Esophagus (tissue), 2 donors: ENCODE data around the gene CNGA1. TPM values are rescaled to one million over a fixed set of nuclear protein-coding genes. Genes with fewer than 3 reads are reported as not detected.

Source experiments
- H3K27ac ChIP-seq, 2 donors: one replicate each; pipeline ENCODE4 v1.5.1; 2013; ENCODE audit warnings: low read depth in 2 of 2, mild to moderate bottlenecking in 2 of 2, inconsistent platforms in 1 of 2, low read length in 1 of 2, moderate library complexity in 1 of 2
- H3K27me3 ChIP-seq, 2 donors: one replicate each; pipeline ENCODE4 v1.6.1; 2013; ENCODE audit warnings: low read length in 2 of 2, control low read depth in 1 of 2, mild to moderate bottlenecking in 1 of 2; ENCODE audit not compliant: insufficient read depth in 2 of 2, control insufficient read depth in 1 of 2
- H3K36me3 ChIP-seq, 2 donors: one replicate each; pipeline ENCODE4 v1.6.1; 2013; ENCODE audit warnings: low read length in 1 of 2; ENCODE audit not compliant: control insufficient read depth in 2 of 2, insufficient read depth in 2 of 2
- H3K4me1 ChIP-seq, 2 donors: one replicate each; pipeline ENCODE4 v1.6.1; 2013; ENCODE audit warnings: low read length in 1 of 2; ENCODE audit not compliant: control insufficient read depth in 2 of 2, insufficient read depth in 2 of 2
- H3K4me3 ChIP-seq, 2 donors: one replicate each; pipeline ENCODE4 v1.5.1; 2013; ENCODE audit warnings: low read length in 2 of 2, mild to moderate bottlenecking in 2 of 2, low read depth in 1 of 2, moderate library complexity in 1 of 2
- H3K9me3 ChIP-seq, 2 donors: one replicate each; pipeline ENCODE4 v1.6.1; 2013; ENCODE audit warnings: mild to moderate bottlenecking in 2 of 2, low read depth in 1 of 2, low read length in 1 of 2, moderate library complexity in 1 of 2; ENCODE audit not compliant: control insufficient read depth in 2 of 2, insufficient read depth in 1 of 2
- WGBS, 2 donors: extraction: QIAGEN DNeasy Blood & Tissue Kit; methylation state at CpG; one replicate each; pipeline ENCODE4 v1.1.7; 2013; 5-methylcytosine and 5-hydroxymethylcytosine counted together
- polyA plus RNA-seq, 2 donors: library from polyadenylated mRNA; stranded (reverse); fragments of 200-250 nt; gene quantifications; one replicate each; pipeline ENCODE4 v1.2.3, GENCODE V29; 2013
- donor health status: healthy with polysubstance abuse.
- donor health status: Bipolar disorder and iron deficiency.

The CNGA1 gene
- polyA plus RNA-seq = 1 to 10 TPM; 3.4 to 8.8 TPM

DNA sequence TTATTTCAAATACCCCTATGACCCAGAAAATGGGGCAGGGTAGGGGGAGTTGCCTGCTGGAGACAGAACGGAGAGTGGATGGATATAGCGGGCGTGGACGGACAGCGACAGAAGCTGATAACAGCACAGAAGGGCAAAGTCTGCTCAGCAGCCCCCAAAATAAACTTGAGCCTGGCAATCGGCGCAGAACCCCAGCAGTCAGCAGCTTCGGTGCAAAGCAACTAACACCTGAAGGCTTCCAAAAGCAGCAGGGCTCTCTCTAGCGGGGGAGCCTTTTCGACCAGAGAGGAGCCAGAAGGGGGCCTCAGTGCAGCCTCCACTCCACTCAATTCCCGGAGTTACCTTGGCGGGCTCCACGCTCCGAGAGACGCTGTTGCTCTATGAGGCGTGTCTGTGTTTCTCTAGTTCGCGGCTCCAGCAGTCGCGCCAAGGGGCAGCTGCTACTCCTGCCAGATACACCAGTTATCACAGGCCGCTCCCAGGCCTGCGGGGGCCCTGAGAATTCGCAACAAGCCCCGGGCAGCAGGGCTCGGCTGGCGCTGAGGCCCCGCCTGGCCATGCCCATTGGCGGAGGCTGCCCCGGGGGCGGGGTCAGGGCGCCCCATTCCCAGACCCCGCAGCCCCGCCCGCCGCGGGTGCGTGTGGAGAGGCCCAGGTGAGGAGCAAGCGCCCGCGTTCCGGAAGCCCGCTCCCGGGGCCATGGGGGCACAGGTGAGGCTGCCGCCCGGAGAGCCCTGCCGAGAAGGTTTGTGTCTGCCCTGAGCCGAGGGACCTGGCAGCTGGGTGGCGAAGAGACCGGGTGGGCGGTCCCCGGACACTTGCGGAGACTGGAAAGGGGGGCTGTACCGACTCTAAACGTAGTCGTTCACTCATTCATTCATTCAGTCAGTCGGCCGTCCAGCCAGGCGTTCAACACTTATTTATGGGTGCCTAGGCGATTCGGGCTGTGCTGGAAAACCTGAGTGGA, at the start of gene CNGA1, which contains the start of gene NIPAL1:
Gene CNGA1, minus strand, starts transcription at position 541 of the 967 bp plus-strand sequence. CDS start 63,992 bp downstream, outside the sequence.
Gene NIPAL1, plus strand, starts transcription at position 632 of the 967 bp plus-strand sequence. Its CDS starts 68 bp downstream, at position 700.
- Histone ChIP-seq H3K4me1 (no peaks in the 10 kb centered on the region), H3K36me3 (no peaks in the 10 kb centered on the region), H3K27me3 (no peaks in the 10 kb centered on the region), H3K27ac (peak within 1 kb of the TSS; percentile 98), H3K4me3 (peak within 1 kb of the TSS; percentile 68 to 75), H3K9me3 (no peaks in the 10 kb centered on the region)
- 2 to 3% methylated on average over 60 of the region's 60 CpGs for WGBS, 2 donors

DNA sequence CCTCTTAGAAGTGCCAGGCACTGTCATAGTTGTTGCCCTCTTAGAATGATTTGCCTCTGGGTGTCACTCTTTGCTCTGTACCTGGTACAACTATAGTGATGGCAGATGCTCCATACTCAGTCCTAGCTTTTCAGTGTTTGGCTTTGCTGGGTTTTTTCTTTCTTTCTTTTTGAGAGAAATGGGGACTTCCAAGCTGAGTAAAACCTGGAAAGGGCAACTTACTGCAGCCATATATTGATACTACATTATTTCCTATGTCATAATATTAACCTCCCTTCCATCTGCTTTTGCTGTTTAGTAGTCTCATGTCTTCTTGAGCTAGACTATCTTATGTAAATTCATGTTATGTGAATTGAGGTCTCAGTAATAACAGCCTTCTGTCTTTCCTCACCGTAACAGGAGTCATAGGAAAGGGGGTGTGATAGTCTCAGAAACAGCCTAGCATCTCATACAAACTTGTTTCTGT, 49.1 kb upstream of the CNGA1 start:
- no peak overlapping the region for H3K4me3 ChIP-seq
- H3K27me3 ChIP-seq = no peaks in the 10 kb centered on the region
- 83 to 88% methylated on average over 1 of the region's 1 CpG for WGBS, 2 donors

DNA sequence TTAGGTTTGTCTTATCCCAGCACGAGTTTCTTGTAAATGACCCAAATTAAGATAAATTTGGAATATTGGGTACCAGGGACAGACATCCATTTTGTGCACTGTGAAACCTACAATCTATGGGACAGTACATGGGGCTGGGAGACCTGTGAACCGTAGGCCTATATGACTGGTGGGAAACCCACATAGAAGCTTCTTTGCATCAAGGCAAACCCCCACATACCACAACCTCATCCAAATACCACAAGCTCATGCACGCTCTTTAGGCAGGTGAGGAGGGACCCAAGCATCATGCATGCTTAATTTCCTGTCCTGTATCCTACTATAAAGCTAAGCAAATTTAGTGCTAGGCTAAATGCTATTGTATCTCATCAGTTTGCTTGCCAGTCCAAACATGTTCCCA, 47.9 kb upstream of the CNGA1 start:
- Histone ChIP-seq H3K4me1 (no peaks in the 10 kb centered on the region), H3K27me3 (no peaks in the 10 kb centered on the region), H3K36me3 (no peaks in the 10 kb centered on the region), H3K4me3 (no peak overlapping the region), H3K9me3 (no peaks in the 10 kb centered on the region), H3K27ac (no peak overlapping the region)
- 82 to 84% methylated on average over 3 of the region's 3 CpGs for WGBS, 2 donors

More for the DNA sequence above, 49.1 kb upstream of the CNGA1 start:
- Histone ChIP-seq H3K4me1 (no peaks in the 10 kb centered on the region), H3K36me3 (no peaks in the 10 kb centered on the region), H3K27ac (no peak overlapping the region), H3K9me3 (no peaks in the 10 kb centered on the region)

DNA sequence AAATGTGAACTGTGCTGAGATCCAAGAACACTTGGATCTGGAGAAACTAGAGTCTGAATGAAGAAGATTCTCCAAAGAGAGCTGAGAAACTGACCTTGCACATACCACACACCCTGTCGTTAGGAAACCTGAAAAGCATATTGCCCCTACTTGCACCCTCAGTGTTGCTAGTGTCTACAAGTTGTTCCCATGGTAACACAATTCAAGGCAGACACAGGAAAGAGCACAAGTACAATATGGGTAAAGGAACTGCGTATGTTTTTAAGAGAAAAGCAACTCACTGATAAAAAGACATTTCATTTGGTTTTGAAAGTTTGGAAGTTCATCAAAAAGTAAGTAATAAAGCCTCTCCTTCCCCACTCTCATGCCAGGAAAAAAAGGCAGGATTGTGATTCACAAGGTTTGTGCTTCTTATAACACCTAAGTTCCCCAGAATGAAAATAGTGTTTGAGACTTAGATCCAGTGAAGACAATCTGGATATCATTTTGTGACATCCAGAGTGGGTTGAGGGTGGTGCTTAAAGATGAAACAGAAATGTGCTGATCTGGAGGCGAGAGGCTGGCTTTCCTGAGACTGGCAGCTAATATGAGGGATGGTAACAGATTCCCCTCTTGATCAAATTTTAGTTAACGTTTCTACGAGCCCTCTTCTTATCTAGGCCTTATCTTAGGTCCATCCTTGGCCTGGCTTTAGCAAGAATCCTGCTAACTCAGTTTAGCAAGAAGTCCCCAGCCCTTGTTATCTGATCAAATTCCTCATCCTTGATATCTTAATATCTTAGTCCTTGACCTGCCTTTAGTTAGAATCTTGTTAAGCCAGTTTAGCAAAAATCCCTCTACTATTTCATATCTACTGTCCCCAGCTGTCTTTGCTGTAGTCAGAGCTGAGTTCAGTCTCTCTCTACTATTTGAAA, 42.4 kb upstream of the CNGA1 start:
- no peak overlapping the region for H3K4me3 ChIP-seq
- H3K4me1 ChIP-seq = no peaks in the 10 kb centered on the region
- no peaks in the 10 kb centered on the region for H3K9me3 ChIP-seq
- no peak overlapping the region for H3K27ac ChIP-seq
- no peaks in the 10 kb centered on the region for H3K27me3 ChIP-seq
- H3K36me3 ChIP-seq = no peaks in the 10 kb centered on the region
- 62 to 73% methylated on average over 5 of the region's 5 CpGs for WGBS, 2 donors

DNA sequence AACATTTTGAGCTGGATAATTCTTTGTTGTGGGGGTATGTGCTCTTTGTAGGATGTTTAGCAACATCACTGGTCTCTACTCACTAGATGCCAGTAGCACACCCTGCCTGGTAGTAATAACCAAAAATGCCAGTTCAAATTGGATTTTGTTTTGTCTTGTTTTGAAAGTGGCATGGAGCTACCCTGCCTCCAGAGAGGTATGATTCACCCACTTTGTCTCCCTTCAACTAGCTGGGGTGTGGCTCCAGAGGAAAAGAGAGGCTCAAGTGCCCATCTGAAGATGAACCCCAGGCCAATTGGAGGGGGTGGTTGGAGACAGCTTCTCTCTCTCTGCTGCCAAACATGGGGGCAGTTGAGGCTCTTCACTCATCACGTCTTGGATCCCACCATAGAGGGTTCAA, 34.6 kb upstream of the CNGA1 start:
- H3K27ac ChIP-seq = no peak overlapping the region
- no peaks in the 10 kb centered on the region for H3K36me3 ChIP-seq
- peaks cover 0 to 3% of the 10 kb centered on the region in 2 donors for H3K4me1 ChIP-seq
- 88 to 90% methylated on average over 1 of the region's 1 CpG for WGBS, 2 donors
- no peak overlapping the region for H3K4me3 ChIP-seq
- no peaks in the 10 kb centered on the region for H3K9me3 ChIP-seq
- no peaks in the 10 kb centered on the region for H3K27me3 ChIP-seq

DNA sequence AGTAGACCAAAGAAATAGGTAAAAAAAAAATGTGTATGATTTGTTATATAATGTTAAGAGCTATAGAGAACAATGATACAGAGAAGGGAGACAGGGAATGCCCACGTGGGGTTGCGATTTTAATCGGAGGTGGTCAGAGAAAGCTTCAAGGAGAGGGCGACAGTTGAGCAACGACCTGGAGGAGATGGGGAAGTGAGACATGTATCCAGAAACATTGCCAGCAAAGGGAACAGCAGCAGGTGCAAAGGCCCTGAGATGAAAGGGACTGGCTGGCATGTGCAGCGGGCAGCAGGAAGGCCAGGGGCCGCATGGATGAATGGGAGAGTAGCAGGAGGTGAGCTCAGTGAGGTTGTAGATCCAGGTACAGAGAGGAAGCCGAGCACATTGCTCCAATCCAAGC, 33.0 kb upstream of the CNGA1 start:
- no peak overlapping the region for H3K27ac ChIP-seq
- H3K4me3 ChIP-seq = no peak overlapping the region
- WGBS, 2 donors = 82 to 90% methylated on average over 8 of the region's 8 CpGs
- H3K9me3 ChIP-seq = no peaks in the 10 kb centered on the region
- no peaks in the 10 kb centered on the region for H3K27me3 ChIP-seq
- no peaks in the 10 kb centered on the region for H3K36me3 ChIP-seq
- H3K4me1 ChIP-seq = peaks cover 0 to 3% of the 10 kb centered on the region in 2 donors

DNA sequence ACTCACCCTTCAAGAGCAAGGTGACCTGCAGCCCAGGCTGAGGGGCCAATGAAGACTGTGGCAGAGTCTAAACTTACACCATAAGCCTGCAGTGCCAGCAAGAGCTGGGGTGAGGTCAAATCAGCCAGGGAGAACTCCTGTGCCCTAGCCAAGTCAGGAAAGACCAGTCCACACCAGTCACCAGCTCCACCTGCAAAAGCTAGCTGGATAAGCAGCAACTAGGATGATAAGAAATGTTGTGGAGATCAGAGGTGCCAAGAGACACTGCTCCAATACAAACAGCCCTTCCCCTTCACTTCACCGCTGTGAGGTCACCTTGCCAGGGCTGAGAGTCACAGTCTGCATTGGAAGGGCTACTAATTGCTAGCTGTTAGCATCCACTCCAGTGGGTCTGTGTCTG, 31.4 kb upstream of the CNGA1 start:
- Histone ChIP-seq H3K36me3 (no peaks in the 10 kb centered on the region), H3K27me3 (no peaks in the 10 kb centered on the region), H3K4me3 (no peak overlapping the region), H3K4me1 (peaks cover 0 to 3% of the 10 kb centered on the region in 2 donors), H3K27ac (no peak overlapping the region), H3K9me3 (no peaks in the 10 kb centered on the region)
- WGBS, 2 donors = 60 to 61% methylated on average over 1 of the region's 1 CpG

DNA sequence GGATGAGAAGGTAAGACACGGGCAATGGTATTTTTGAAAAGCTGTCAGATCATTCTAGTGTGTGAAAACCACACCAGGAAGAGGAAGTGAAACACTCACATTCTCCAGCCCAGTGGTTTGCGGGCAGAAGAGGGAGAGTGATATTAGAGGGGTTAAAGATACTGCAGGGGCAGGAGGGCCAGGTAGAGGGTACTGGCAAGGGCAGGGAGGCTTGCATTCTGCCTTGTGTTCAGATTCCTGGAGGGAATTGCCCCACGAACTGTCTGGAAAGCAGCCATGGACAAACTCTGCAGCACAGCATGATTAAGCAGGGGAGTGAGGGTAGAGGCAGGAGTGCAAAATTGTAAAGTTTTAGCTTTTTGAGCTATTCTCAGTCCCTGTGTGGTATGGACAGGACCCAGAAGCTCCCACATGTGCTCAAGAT, 31.0 kb upstream of the CNGA1 start:
- H3K27ac ChIP-seq = no peak overlapping the region

DNA sequence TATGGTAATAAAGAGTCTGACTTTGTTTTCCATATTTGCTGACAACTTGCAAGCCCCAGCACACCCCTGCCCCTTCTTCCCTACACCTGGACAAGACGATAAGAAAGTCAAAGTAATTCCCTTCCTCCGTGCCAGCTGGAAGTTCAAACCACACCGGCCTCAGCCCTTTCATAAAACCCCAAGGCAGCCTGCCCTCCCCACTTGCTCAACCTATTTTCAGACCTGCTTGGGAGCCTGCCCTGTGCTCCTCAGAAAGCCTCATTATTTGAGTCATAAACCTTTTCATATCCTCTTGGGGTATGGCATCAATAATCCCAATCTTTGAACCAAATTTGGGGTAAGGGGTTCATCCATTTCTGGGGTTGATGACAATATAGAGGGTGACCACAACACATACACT, 29.6 kb upstream of the CNGA1 start:
- Histone ChIP-seq H3K36me3 (no peaks in the 10 kb centered on the region), H3K27ac (no peak overlapping the region), H3K27me3 (no peaks in the 10 kb centered on the region), H3K4me3 (no peak overlapping the region), H3K4me1 (peaks cover 0 to 3% of the 10 kb centered on the region in 2 donors), H3K9me3 (no peaks in the 10 kb centered on the region)
- WGBS, 2 donors = 37 to 51% methylated on average over 3 of the region's 3 CpGs

More for the DNA sequence above, 31.0 kb upstream of the CNGA1 start:
- Histone ChIP-seq H3K9me3 (no peaks in the 10 kb centered on the region), H3K4me3 (no peak overlapping the region), H3K27me3 (no peaks in the 10 kb centered on the region), H3K36me3 (no peaks in the 10 kb centered on the region), H3K4me1 (peaks cover 0 to 3% of the 10 kb centered on the region in 2 donors)
- 39 to 42% methylated on average over 3 of the region's 3 CpGs for WGBS, 2 donors
